Measurements from ENCODE around the gene AADACL4. TPM values are rescaled to one million over a fixed set of nuclear protein-coding genes. Genes with fewer than 3 reads are reported as not detected.

The AADACL4 gene
- total and polyA plus RNA-seq, 10 donors: 0.04 to 0.32 (median 0.26) TPM; not detected in 6

- 86 to 92% (median 90%) methylated on average over 6 of the region's 6 CpGs for WGBS, 5 donors
- Histone ChIP-seq H3K36me3 (no peaks in the 10 kb centered on the region), H3K27ac (no peak overlapping the region), H3K27me3 (replicated peaks in 1 of 7) (no peaks in the 10 kb centered on the region), H3K9me3 (no peaks in the 10 kb centered on the region), H3K4me3 (no peak overlapping the region), H3K4me1 (peaks cover 5 to 21% (median 10%) of the 10 kb centered on the region in 6 donors)
- intact Hi-C loops (cut with DNase I; ENCODE audit: low total_unique reads): no loop called here
- DNase-seq: no peak
- TF ChIP-seq POLR2A (IDR thresholded peaks at IDR 0.05) (no peak), POLR2AphosphoS5 (IDR thresholded peaks at IDR 0.05) (no peak)
- TF ChIP-seq, protein P1, sequence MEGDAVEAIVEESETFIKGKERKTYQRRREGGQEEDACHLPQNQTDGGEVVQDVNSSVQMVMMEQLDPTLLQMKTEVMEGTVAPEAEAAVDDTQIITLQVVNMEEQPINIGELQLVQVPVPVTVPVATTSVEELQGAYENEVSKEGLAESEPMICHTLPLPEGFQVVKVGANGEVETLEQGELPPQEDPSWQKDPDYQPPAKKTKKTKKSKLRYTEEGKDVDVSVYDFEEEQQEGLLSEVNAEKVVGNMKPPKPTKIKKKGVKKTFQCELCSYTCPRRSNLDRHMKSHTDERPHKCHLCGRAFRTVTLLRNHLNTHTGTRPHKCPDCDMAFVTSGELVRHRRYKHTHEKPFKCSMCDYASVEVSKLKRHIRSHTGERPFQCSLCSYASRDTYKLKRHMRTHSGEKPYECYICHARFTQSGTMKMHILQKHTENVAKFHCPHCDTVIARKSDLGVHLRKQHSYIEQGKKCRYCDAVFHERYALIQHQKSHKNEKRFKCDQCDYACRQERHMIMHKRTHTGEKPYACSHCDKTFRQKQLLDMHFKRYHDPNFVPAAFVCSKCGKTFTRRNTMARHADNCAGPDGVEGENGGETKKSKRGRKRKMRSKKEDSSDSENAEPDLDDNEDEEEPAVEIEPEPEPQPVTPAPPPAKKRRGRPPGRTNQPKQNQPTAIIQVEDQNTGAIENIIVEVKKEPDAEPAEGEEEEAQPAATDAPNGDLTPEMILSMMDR (IDR thresholded peaks at IDR 0.05 in 8 of 11, conservative IDR thresholded peaks at IDR 0.05 in 3 of 11): no peak
Observed at GRCh38 chr1:12625276-12625675, 18.6 kb upstream of the AADACL4 start.

DNA sequence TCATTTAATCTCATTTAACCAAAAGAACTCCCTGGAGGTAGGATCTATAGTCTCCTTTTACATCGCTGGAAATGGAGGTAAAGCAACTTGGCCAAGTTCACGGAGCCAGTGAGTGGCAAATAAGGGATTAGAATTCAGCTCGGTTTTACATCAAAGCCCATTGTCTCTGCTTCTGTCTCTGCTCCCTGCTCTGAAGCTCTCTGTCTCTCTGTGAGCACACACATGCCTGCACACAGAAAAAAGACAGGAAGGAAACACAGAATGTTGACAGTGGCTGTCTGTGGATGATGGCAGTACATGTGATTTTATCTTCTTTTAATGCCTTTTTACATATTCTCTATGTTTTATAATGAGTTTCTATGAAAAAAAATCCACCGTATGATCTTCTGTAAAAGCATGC, 17.0 kb upstream of the AADACL4 start:
- intact Hi-C loops (cut with DNase I; ENCODE audit: low total_unique reads): no loop called here

DNA sequence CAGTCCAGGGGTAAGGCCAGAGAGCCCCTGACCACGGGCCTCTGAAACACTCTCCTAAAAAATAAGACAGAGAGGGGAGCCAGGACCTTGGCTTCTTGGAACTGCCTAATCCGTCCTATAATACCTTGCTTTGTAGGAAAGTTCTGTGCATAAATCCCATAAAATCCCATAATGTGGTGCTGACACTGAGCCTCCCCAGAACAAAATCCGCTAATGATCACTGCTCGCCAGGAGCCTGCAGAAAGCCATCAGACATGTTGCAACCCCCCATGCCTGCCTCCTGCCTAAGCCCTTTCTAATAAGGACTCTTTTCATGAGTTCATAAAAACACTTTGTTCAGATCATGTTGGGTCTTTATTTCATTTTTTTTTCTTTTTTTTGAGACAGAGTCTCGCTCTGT, 16.6 kb upstream of the AADACL4 start:
- H3K4me3 ChIP-seq: no peak overlapping the region
- peaks cover 0 to 21% (median 9%) of the 10 kb centered on the region in 6 donors for H3K4me1 ChIP-seq
- H3K9me3 ChIP-seq: no peaks in the 10 kb centered on the region
- no peak overlapping the region for H3K27ac ChIP-seq
- H3K36me3 ChIP-seq: no peaks in the 10 kb centered on the region
- no peak for TF ChIP-seq POLR2AphosphoS5 (IDR thresholded peaks at IDR 0.05)
- TF ChIP-seq POLR2A (IDR thresholded peaks at IDR 0.05): no peak
- TF ChIP-seq, protein P1 (IDR thresholded peaks at IDR 0.05 in 8 of 11, conservative IDR thresholded peaks at IDR 0.05 in 3 of 11): no peak
- intact Hi-C loops (cut with DNase I; ENCODE audit: low total_unique reads): no loop called here
- DNase-seq: no peak
- WGBS, 5 donors: 80 to 96% (median 91%) methylated on average over 5 of the region's 5 CpGs
- no peaks in the 10 kb centered on the region for H3K27me3 ChIP-seq (replicated peaks in 1 of 7)

More for the DNA sequence above, 17.0 kb upstream of the AADACL4 start:
- TF ChIP-seq POLR2AphosphoS5 (IDR thresholded peaks at IDR 0.05) (no peak), POLR2A (IDR thresholded peaks at IDR 0.05) (no peak)
- TF ChIP-seq, protein P1 (IDR thresholded peaks at IDR 0.05 in 8 of 11, conservative IDR thresholded peaks at IDR 0.05 in 3 of 11): no peak
- H3K27me3 ChIP-seq (replicated peaks in 1 of 7): no peaks in the 10 kb centered on the region
- H3K36me3 ChIP-seq: no peaks in the 10 kb centered on the region
- no peaks in the 10 kb centered on the region for H3K9me3 ChIP-seq
- WGBS, 5 donors: 75 to 81% (median 81%) methylated on average over 4 of the region's 4 CpGs
- DNase-seq: no peak
- H3K27ac ChIP-seq: no peak overlapping the region
- no peak overlapping the region for H3K4me3 ChIP-seq
- H3K4me1 ChIP-seq: peaks cover 0 to 21% (median 7%) of the 10 kb centered on the region in 6 donors

DNA sequence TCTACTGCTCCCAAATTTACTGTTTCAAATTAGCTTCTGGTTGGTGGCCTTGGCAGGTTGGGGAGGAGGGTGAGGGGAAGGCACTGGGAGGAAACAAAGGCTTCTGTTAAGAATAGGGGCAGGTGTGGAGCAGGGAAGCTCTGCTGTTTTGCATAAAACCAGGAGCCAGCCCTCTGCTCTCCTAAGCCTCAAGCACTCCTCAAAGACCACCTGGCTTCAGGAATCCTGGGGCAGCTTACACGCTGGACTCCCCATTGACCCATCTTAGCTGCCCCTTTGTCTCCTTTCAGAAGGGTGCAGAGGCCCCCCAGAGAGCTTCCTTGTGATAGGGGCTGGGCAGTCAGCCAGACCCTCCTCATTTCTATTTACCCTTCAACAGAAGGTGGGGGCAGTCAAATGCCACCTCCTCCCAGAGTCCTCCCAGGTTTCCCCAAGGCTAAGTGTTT, 14.4 kb upstream of the AADACL4 start:
- DNase-seq: no peak
- Histone ChIP-seq H3K4me1 (peaks cover 0 to 31% (median 14%) of the 10 kb centered on the region in 6 donors), H3K9me3 (no peaks in the 10 kb centered on the region), H3K27me3 (replicated peaks in 1 of 7) (peaks cover 0 to 4% (median 0%) of the 10 kb centered on the region in 7 donors), H3K27ac (no peak overlapping the region), H3K4me3 (no peak overlapping the region), H3K36me3 (no peaks in the 10 kb centered on the region)
- 71 to 93% (median 88%) methylated on average over 1 of the region's 1 CpG for WGBS, 5 donors
- intact Hi-C loops (cut with DNase I; ENCODE audit: low total_unique reads): no loop called here
- TF ChIP-seq, protein P1 (IDR thresholded peaks at IDR 0.05 in 8 of 11, conservative IDR thresholded peaks at IDR 0.05 in 3 of 11): no peak
- TF ChIP-seq POLR2AphosphoS5 (IDR thresholded peaks at IDR 0.05) (no peak), POLR2A (IDR thresholded peaks at IDR 0.05) (no peak)

All from spleen (tissue), 11 donors.